IMR-90 (cell line): ENCODE measurements around the gene VGLL2.

Source experiments
- ELK1 ChIP-seq: fragments of 150-350 bp; IDR thresholded peaks from 2 replicates; pipeline ENCODE4 v1.6.1; 2016; ENCODE audit warnings: low read depth, mild to moderate bottlenecking, low read length, moderate library complexity, borderline replicate concordance
- MAZ ChIP-seq: IDR thresholded peaks from 2 replicates; pipeline ENCODE4 v1.6.1; 2012; ENCODE audit warnings: low read depth, mild to moderate bottlenecking, low read length, improper control_type of control experiment, moderate library complexity, borderline replicate concordance
- POLR2A ChIP-seq: IDR thresholded peaks from 2 replicates; pipeline ENCODE4 v1.6.1; 2012; ENCODE audit warnings: mild to moderate bottlenecking, low read depth, low read length
- RCOR1 ChIP-seq: IDR thresholded peaks from 2 replicates; pipeline ENCODE4 v1.6.1; 2012; ENCODE audit warnings: mild to moderate bottlenecking, low read length, improper control_type of control experiment; ENCODE audit not compliant: insufficient replicate concordance
- TF ChIP-seq, protein P1 (sequence below): conservative IDR thresholded peaks from 2 replicates; pipeline ENCODE4 v1.5.1; 2012; ENCODE audit warnings: mild to moderate bottlenecking, low read depth, low read length, improper control_type of control experiment
- TF ChIP-seq, protein P2 (sequence below): fragments of 150-350 bp; IDR thresholded peaks from 2 replicates; pipeline ENCODE4 v1.6.1; 2017; ENCODE audit warnings: mild to moderate bottlenecking, antibody characterized with exemption, low read length, low read depth

- TF ChIP-seq, protein P1, sequence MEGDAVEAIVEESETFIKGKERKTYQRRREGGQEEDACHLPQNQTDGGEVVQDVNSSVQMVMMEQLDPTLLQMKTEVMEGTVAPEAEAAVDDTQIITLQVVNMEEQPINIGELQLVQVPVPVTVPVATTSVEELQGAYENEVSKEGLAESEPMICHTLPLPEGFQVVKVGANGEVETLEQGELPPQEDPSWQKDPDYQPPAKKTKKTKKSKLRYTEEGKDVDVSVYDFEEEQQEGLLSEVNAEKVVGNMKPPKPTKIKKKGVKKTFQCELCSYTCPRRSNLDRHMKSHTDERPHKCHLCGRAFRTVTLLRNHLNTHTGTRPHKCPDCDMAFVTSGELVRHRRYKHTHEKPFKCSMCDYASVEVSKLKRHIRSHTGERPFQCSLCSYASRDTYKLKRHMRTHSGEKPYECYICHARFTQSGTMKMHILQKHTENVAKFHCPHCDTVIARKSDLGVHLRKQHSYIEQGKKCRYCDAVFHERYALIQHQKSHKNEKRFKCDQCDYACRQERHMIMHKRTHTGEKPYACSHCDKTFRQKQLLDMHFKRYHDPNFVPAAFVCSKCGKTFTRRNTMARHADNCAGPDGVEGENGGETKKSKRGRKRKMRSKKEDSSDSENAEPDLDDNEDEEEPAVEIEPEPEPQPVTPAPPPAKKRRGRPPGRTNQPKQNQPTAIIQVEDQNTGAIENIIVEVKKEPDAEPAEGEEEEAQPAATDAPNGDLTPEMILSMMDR = no peak
- no peak for TF ChIP-seq RCOR1
- no peak for TF ChIP-seq ELK1
- no peak for TF ChIP-seq POLR2A
- no peak for TF ChIP-seq MAZ
- TF ChIP-seq, protein P2, sequence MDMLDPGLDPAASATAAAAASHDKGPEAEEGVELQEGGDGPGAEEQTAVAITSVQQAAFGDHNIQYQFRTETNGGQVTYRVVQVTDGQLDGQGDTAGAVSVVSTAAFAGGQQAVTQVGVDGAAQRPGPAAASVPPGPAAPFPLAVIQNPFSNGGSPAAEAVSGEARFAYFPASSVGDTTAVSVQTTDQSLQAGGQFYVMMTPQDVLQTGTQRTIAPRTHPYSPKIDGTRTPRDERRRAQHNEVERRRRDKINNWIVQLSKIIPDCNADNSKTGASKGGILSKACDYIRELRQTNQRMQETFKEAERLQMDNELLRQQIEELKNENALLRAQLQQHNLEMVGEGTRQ = no peak
These were observed 10.4 kb downstream of the VGLL2 start for GRCh38 chr6:117275711-117276110.
